Ovary (tissue), 9 donors: ENCODE data around the gene NAV1. TPM values are rescaled to one million over a fixed set of nuclear protein-coding genes. Genes with fewer than 3 reads are reported as not detected.

Experiments used
- DNase-seq, 5 donors: peaks; one replicate each; pipeline ENCODE4 v3.0.0-alpha.2; 2019 to 2020
- H3K27ac ChIP-seq, 2 donors: fragments of 200-600 bp; one replicate each; pipeline versions ENCODE4 v1.5.1 to v1.8.0; 2019 to 2022
- H3K27me3 ChIP-seq: fragments of 200-600 bp; one replicate; pipeline ENCODE4 v1.8.0; 2022
- H3K36me3 ChIP-seq: fragments of 200-600 bp; sonication (generic); one replicate; pipeline ENCODE4 v1.5.1; 2019
- H3K4me1 ChIP-seq: one replicate; pipeline ENCODE4 v1.8.1; 2013; ENCODE audit warnings: mild to moderate bottlenecking, moderate library complexity; ENCODE audit not compliant: insufficient read depth
- H3K4me3 ChIP-seq: fragments of 200-600 bp; sonication (generic); one replicate; pipeline ENCODE4 v1.5.1; 2017
- H3K9me3 ChIP-seq, 2 donors: fragments of 200-600 bp in 1 of 2; sonication (generic) in 1 of 2; one replicate each; pipeline versions ENCODE4 v1.5.1 to v1.8.1; 2013 to 2019; ENCODE audit warnings: mild to moderate bottlenecking in 1 of 2, moderate library complexity in 1 of 2
- EP300 ChIP-seq: sonication (generic); formaldehyde crosslinking; IDR thresholded peaks from one replicate; pipeline ENCODE4 v1.6.1; 2017; ENCODE audit warnings: antibody characterized with exemption
- POLR2A ChIP-seq: fragments of 450-650 bp; IDR thresholded peaks from one replicate; pipeline ENCODE4 v1.6.1; 2017; ENCODE audit warnings: antibody characterized with exemption, mild to moderate bottlenecking, moderate library complexity
- WGBS, 3 donors: extraction: QIAGEN DNeasy Blood & Tissue Kit in 1 of 3; methylation state at CpG; one replicate each; pipeline versions ENCODE4 v1.1.5 to v1.1.7; 2013 to 2017; 5-methylcytosine and 5-hydroxymethylcytosine counted together
- intact Hi-C, 4 donors: fragments of 100-400 bp; cut with DNase I; formaldehyde crosslinking; loops; one replicate each; pipeline versions ENCODE4 v1.11.0 to v1.15.1; 2022 to 2023
- polyA plus RNA-seq, 2 donors: library from polyadenylated mRNA; stranded (reverse); fragments of 200-250 nt in 1 of 2; fragments of 350-450 nt in 1 of 2; fragmentation: Illumina TruSeq in 1 of 2; extraction: RNeasy Lipid Tissue Mini Kit (QIAGEN cat#74804) in 1 of 2; gene quantifications; one replicate each; pipeline ENCODE4 v1.2.3, GENCODE V29; 2013 to 2014
- total RNA-seq, 7 donors: library from RNA; depleted of rRNA in 2 of 7; stranded (reverse); fragments of >200 nt in 2 of 7; fragmentation: NEBNext Ultra II Directional in 3 of 7; extraction: Animal tissue kit (Norgen Biotek cat#: 25700) in 3 of 7; gene quantifications; one replicate each; pipeline versions ENCODE4 v1.1.0 to v1.2.4, GENCODE V29; 2016 to 2023
- TF ChIP-seq, protein P1 (sequence below), 3 donors: fragments of 450-650 bp in 2 of 3; fragments of 200-600 bp in 1 of 3; IDR thresholded peaks; one replicate each; pipeline versions ENCODE4 v1.5.1 to v1.8.0; 2016 to 2022; ENCODE audit warnings: antibody characterized with exemption in 3 of 3, mild to moderate bottlenecking in 1 of 3
- donor health status: DM: no; HTN: no; CAD: no; lungs with moderate emphysema.
- donor health status: DM: no; HTN: no; CAD: no.
- donor health status: Bipolar disorder and iron deficiency.
- donor health status: DM: yes; HTN: yes; CAD: no.
- donor health status: DM: no; HTN: no; CAD: no.
- donor health status: DM: yes; HTN: yes; CAD: no.

Gene NAV1
- total and polyA plus RNA-seq, 9 donors, result 3.4 to 19.6 (median 11.3) TPM

- Histone ChIP-seq H3K4me1 (peaks cover 42% of the 10 kb centered on the region), H3K27me3 (no peaks in the 10 kb centered on the region), H3K36me3 (no peaks in the 10 kb centered on the region), H3K27ac (peak overlapping the region; percentile 13 to 82), H3K9me3 (no peaks in the 10 kb centered on the region), H3K4me3 (no peak overlapping the region)
- intact Hi-C loops, result no loop called here
- 5 to 10% (median 5%) methylated on average over 15 of the region's 15 CpGs for WGBS, 3 donors
- TF ChIP-seq POLR2A (peak; percentile 11), EP300 (no peak)
- TF ChIP-seq, protein P1, sequence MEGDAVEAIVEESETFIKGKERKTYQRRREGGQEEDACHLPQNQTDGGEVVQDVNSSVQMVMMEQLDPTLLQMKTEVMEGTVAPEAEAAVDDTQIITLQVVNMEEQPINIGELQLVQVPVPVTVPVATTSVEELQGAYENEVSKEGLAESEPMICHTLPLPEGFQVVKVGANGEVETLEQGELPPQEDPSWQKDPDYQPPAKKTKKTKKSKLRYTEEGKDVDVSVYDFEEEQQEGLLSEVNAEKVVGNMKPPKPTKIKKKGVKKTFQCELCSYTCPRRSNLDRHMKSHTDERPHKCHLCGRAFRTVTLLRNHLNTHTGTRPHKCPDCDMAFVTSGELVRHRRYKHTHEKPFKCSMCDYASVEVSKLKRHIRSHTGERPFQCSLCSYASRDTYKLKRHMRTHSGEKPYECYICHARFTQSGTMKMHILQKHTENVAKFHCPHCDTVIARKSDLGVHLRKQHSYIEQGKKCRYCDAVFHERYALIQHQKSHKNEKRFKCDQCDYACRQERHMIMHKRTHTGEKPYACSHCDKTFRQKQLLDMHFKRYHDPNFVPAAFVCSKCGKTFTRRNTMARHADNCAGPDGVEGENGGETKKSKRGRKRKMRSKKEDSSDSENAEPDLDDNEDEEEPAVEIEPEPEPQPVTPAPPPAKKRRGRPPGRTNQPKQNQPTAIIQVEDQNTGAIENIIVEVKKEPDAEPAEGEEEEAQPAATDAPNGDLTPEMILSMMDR (IDR thresholded peaks at IDR 0.05), result peak in 1 of 3 donors; percentile 24
- peak; percentile 64 to 82 (median 78) for DNase-seq
These were observed 44.9 kb upstream of the NAV1 start for GRCh38 chr1:201493757-201494617.

- WGBS, 3 donors, result 4 to 11% (median 5%) methylated on average over 11 of the region's 11 CpGs
- TF ChIP-seq, protein P1 (IDR thresholded peaks at IDR 0.05), result no peak
- no peak for TF ChIP-seq EP300
- peak; percentile 12 for TF ChIP-seq POLR2A
- no peaks in the 10 kb centered on the region for H3K36me3 ChIP-seq
These were observed 43.2 kb upstream of the NAV1 start for GRCh38 chr1:201495551-201496295.

GRCh38 chr1:201496296-201496690 is 42.6 kb upstream of the NAV1 start:
- 19 to 25% (median 22%) methylated on average over 8 of the region's 8 CpGs for WGBS, 3 donors
- Histone ChIP-seq H3K27ac (peak overlapping the region; percentile 79 to 82), H3K27me3 (no peaks in the 10 kb centered on the region), H3K9me3 (no peaks in the 10 kb centered on the region), H3K4me1 (peaks cover 58% of the 10 kb centered on the region), H3K4me3 (no peak overlapping the region), H3K36me3 (no peaks in the 10 kb centered on the region)
- intact Hi-C loops, result loop anchor here in 1 of 4 donors (5.0 kb wide), 1 partner anchor 989 kb away; no protein-coding TSS in a partner anchor
- DNase-seq, result no peak
- TF ChIP-seq POLR2A, result no peak
- TF ChIP-seq, protein P1 (IDR thresholded peaks at IDR 0.05), result no peak
- TF ChIP-seq EP300, result no peak

More at GRCh38 chr1:201495551-201496295, 43.2 kb upstream of the NAV1 start:
- H3K4me1 ChIP-seq, result peaks cover 53% of the 10 kb centered on the region
- DNase-seq, result peak; percentile 83 to 91 (median 87)
- H3K9me3 ChIP-seq, result no peaks in the 10 kb centered on the region
- no peak overlapping the region for H3K4me3 ChIP-seq
- intact Hi-C loops, result loop anchor here in 1 of 4 donors (5.0 kb wide), 1 partner anchor 988 kb away; no protein-coding TSS in a partner anchor
- peak overlapping the region; percentile 79 to 82 for H3K27ac ChIP-seq
- no peaks in the 10 kb centered on the region for H3K27me3 ChIP-seq

GRCh38 chr1:201497935-201498509 is 40.9 kb upstream of the NAV1 start:
- intact Hi-C loops, result loop anchor here in 1 of 4 donors (5.0 kb wide), 1 partner anchor 991 kb away; no protein-coding TSS in a partner anchor
- DNase-seq, result no peak
- no peak overlapping the region for H3K4me3 ChIP-seq

More at GRCh38 chr1:201497935-201498509, 40.9 kb upstream of the NAV1 start:
- Histone ChIP-seq H3K4me1 (peaks cover 59% of the 10 kb centered on the region), H3K27ac (peak overlapping the region; percentile 33 to 82), H3K9me3 (no peaks in the 10 kb centered on the region), H3K27me3 (no peaks in the 10 kb centered on the region), H3K36me3 (no peaks in the 10 kb centered on the region)
- 80 to 86% (median 82%) methylated on average over 16 of the region's 16 CpGs for WGBS, 3 donors
- TF ChIP-seq, protein P1 (IDR thresholded peaks at IDR 0.05), result no peak
- no peak for TF ChIP-seq POLR2A
- no peak for TF ChIP-seq EP300
